IPS-18a (cell line): ENCODE results near the gene RSPH10B.
"Not testable (repeated sequence)": the region's sequence is repeated elsewhere in the genome, so short reads cannot be mapped to it uniquely, and the experiment has no call there.

Experiments
- H3K27ac ChIP-seq: one replicate; pipeline ENCODE4 v1.5.1; 2013; ENCODE audit warnings: low read length
- H3K27me3 ChIP-seq: one replicate; pipeline ENCODE4 v1.6.1; 2013; ENCODE audit warnings: mild to moderate bottlenecking, low read length; ENCODE audit not compliant: control insufficient read depth, insufficient read depth
- H3K36me3 ChIP-seq: one replicate; pipeline ENCODE4 v1.6.1; 2013; ENCODE audit warnings: low read depth, low read length; ENCODE audit not compliant: control insufficient read depth
- H3K4me1 ChIP-seq: one replicate; pipeline ENCODE4 v1.6.1; 2013; ENCODE audit warnings: low read depth, low read length; ENCODE audit not compliant: control insufficient read depth
- H3K4me3 ChIP-seq: one replicate; pipeline ENCODE4 v1.5.1; 2013; ENCODE audit warnings: low read length
- H3K9ac ChIP-seq: one replicate; pipeline ENCODE4 v1.6.1; 2013; ENCODE audit warnings: mild to moderate bottlenecking, low read length, moderate library complexity
- H3K9me3 ChIP-seq: one replicate; pipeline ENCODE4 v1.6.1; 2013; ENCODE audit warnings: low read depth, low read length; ENCODE audit not compliant: control insufficient read depth

The RSPH10B gene

GRCh38 chr7:5987061-5987460 is 16.6 kb upstream of the RSPH10B start:
- H3K9me3 ChIP-seq, H3K4me3 ChIP-seq, H3K27ac ChIP-seq, H3K9ac ChIP-seq, H3K4me1 ChIP-seq, H3K27me3 ChIP-seq: not testable (repeated sequence)
- H3K36me3 ChIP-seq = peaks cover 22% of the 10 kb centered on the region

- not testable (repeated sequence) for H3K36me3 ChIP-seq, H3K27ac ChIP-seq, H3K4me1 ChIP-seq, H3K9me3 ChIP-seq, H3K27me3 ChIP-seq, H3K9ac ChIP-seq, H3K4me3 ChIP-seq
Measured at GRCh38 chr7:5979680-5980314, 9.3 kb upstream of the RSPH10B start.

DNA sequence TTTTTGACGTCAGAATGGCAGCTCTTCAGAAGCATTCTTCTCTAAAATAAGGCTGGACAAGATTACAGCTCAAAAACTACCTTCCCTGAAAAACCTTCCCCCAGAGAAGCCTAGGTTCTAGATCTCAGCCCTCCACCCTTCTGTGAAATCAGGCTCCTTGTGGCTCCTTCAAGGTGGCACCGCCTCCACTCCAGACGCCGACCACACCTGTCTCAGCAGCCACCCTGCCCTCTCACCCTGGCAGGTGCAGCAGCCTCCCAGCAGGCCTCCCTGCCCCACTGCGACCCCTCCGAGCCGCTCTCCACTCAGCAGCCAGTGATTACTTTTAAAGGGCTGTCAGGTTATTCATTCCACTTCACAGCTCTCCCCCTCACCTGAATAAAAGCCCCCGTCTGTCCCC is 3.1 kb upstream of the RSPH10B start:
- not testable (repeated sequence) for H3K36me3 ChIP-seq, H3K4me1 ChIP-seq, H3K4me3 ChIP-seq, H3K9me3 ChIP-seq, H3K27me3 ChIP-seq, H3K9ac ChIP-seq, H3K27ac ChIP-seq

- H3K4me1 ChIP-seq, H3K27ac ChIP-seq, H3K9me3 ChIP-seq, H3K27me3 ChIP-seq, H3K4me3 ChIP-seq, H3K36me3 ChIP-seq, H3K9ac ChIP-seq: not testable (repeated sequence)
Measured at GRCh38 chr7:5963810-5964209, 6.7 kb downstream of the RSPH10B start.

DNA sequence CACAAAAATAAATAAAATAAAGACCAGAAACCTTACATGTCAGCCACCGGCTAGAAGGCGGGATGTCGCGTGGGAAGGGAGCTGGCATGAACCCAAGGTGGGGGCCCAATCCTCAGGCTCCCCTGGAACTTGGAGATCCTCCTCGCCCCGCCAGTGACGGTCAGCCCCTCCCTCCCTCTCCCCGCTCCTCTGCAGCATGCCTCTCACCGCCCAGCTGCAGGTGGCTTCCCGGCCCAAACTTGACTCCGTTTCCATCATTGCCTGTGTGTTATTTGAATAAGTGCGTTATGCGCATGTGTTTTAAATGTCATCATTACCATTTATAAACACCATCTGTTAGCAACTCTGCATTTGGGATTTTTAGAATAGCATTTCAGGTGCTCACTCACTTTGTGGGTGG is 7.3 kb downstream of the RSPH10B start:
- H3K9me3 ChIP-seq, H3K27ac ChIP-seq, H3K9ac ChIP-seq, H3K36me3 ChIP-seq, H3K4me3 ChIP-seq, H3K4me1 ChIP-seq, H3K27me3 ChIP-seq: not testable (repeated sequence)

- not testable (repeated sequence) for H3K27ac ChIP-seq, H3K4me1 ChIP-seq, H3K36me3 ChIP-seq, H3K27me3 ChIP-seq, H3K4me3 ChIP-seq, H3K9me3 ChIP-seq, H3K9ac ChIP-seq
Measured at GRCh38 chr7:5934945-5935450, 35.5 kb downstream of the RSPH10B start.

DNA sequence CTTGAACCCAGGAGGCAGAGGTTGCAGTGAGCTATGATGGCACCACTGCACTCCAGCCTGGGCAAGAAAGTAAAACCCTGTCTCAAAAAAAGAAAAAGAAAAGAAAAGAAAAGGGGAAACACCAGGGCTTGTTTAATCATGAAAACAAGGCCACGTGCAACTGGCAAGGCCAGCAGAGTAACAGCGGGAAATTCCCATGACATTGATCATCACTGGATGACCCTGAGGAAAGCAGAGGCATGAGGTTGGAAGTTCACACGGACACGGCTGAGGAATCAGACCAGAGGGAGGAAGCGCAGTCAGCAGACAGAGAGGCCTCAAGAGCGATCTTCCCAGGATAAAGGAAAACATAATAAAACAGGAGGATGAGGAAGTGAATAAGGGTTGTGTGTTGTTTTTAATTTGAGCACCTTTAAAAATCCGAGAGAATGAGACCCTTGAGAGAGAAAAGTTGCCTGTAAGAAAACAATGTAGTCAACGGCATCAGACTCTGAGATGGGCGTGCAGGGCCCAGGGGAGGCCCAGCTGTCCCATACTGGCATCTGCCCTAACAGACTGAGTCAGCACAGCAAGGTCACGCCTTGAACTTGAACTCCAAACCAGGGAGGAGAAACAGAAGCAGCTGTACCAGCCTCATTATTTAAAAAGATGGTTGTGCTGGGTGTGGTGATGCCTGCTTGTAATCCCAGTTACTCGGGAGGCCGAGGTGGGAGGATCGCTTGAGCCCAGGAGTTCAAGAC is 38.4 kb downstream of the RSPH10B start:
- not testable (repeated sequence) for H3K36me3 ChIP-seq, H3K9me3 ChIP-seq, H3K4me3 ChIP-seq, H3K4me1 ChIP-seq, H3K27ac ChIP-seq, H3K9ac ChIP-seq, H3K27me3 ChIP-seq

DNA sequence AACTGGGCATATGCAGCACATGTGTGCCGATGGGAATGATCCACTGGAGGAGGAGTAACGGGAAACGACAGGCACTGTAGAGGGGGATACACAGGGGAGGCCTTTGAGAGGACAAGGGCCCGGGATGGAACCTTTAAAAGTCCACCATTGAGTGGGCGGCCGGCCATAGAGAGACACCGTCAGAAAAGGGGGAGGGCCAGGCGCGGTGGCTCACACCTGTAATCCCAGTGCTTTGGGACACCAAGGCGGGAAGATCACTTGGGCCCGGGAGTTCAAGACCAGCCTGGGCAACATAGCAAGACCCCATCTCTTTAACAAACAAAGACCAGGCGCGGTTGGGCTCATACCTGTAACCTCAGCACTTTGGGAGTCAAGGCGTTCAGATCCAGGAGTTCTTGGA is 39.2 kb downstream of the RSPH10B start:
- H3K9ac ChIP-seq, H3K36me3 ChIP-seq, H3K4me1 ChIP-seq, H3K9me3 ChIP-seq, H3K27me3 ChIP-seq, H3K4me3 ChIP-seq, H3K27ac ChIP-seq: not testable (repeated sequence)

DNA sequence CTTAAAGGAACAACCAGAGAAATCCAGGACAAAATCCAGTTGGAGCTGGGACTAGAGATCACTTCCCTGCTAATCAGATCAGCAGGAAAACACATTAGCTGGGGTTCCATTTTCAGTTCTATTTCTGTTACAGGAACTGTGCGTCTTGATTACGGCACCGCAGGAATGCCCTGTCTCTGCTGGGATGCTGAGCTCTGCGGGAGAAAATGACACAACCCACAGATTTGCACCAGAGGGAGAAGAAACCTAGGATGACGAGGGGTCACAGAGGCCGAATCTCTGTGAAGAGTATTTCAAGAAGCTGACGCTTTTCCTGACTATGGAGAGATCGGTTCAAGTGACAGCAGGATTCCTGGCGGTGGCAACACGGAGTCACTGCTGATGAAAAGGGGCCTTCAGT is 40.2 kb downstream of the RSPH10B start:
- H3K36me3 ChIP-seq, H3K9ac ChIP-seq, H3K4me3 ChIP-seq, H3K27ac ChIP-seq, H3K4me1 ChIP-seq, H3K9me3 ChIP-seq, H3K27me3 ChIP-seq: not testable (repeated sequence)

- H3K4me3 ChIP-seq, H3K4me1 ChIP-seq, H3K27ac ChIP-seq, H3K36me3 ChIP-seq, H3K9me3 ChIP-seq, H3K9ac ChIP-seq, H3K27me3 ChIP-seq: not testable (repeated sequence)
Measured at GRCh38 chr7:5926263-5926870, 44.1 kb downstream of the RSPH10B start.

GRCh38 chr7:5924630-5925029 is 45.9 kb downstream of the RSPH10B start:
- H3K9me3 ChIP-seq, H3K36me3 ChIP-seq, H3K27me3 ChIP-seq, H3K9ac ChIP-seq, H3K4me1 ChIP-seq, H3K27ac ChIP-seq, H3K4me3 ChIP-seq: not testable (repeated sequence)

DNA sequence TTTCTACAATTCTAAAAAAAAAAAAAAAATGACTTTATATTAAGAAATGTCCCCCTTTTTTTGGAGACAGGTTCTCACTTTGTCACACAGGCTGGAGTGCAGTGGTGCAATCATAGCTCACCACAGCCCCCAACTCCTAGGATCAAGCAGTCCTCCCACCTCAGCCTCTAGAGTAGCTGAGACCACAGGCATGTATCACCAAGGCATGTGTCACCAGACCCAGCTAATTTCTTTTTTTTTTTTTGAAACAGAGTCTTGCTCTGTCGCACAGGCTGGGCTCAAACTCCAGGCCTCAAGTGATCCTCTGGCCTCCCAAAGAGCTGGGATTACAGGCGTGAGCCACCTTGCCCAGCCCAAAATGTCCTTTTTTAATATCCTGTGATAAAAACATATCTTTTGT is 46.3 kb downstream of the RSPH10B start:
- not testable (repeated sequence) for H3K9me3 ChIP-seq, H3K4me3 ChIP-seq, H3K27me3 ChIP-seq, H3K4me1 ChIP-seq, H3K9ac ChIP-seq, H3K36me3 ChIP-seq, H3K27ac ChIP-seq
